Measurements from ENCODE around the gene MT1B. TPM values are rescaled to one million over a fixed set of nuclear protein-coding genes. Genes with fewer than 3 reads are reported as not detected.

The MT1B gene
- total and polyA plus RNA-seq, 9 of the 15 experiments (the other 6 are each of a cell fraction or from before 2014, with no cell fraction given): not detected

- no peaks in the 10 kb centered on the region for H4K20me1 ChIP-seq (replicated peaks; ENCODE audit: control insufficient read depth, insufficient read depth, low read length)
- no peak for TF ChIP-seq KAT7 (CRISPR knock-in tag; IDR thresholded peaks at IDR 0.05; ENCODE audit: borderline replicate concordance)
- TF ChIP-seq E2F6 (IDR thresholded peaks at IDR 0.05; ENCODE audit: borderline replicate concordance in 1 of 2, extremely low read depth in 1 of 2, insufficient read depth in 1 of 2, insufficient read length in 1 of 2, low read depth in 1 of 2, low read length in 1 of 2, poor library complexity in 1 of 2, severe bottlenecking in 1 of 2): no peak
- TF ChIP-seq TCF7 (IDR thresholded peaks at IDR 0.05; ENCODE audit: borderline replicate concordance): no peak
- TF ChIP-seq ZNF699 (CRISPR knock-in tag; IDR thresholded peaks at IDR 0.05; ENCODE audit: insufficient replicate concordance): no peak
- TF ChIP-seq E4F1 (CRISPR knock-in tag; IDR thresholded peaks at IDR 0.05; ENCODE audit: borderline replicate concordance): no peak
- TF ChIP-seq ZC3H8 (IDR thresholded peaks at IDR 0.05): no peak
- no peak for TF ChIP-seq ZNF707 (CRISPR knock-in tag; conservative IDR thresholded peaks at IDR 0.05)
- TF ChIP-seq DLX4 (CRISPR knock-in tag; IDR thresholded peaks at IDR 0.05): no peak
- no peak for TF ChIP-seq RCOR1 (IDR thresholded peaks at IDR 0.05; ENCODE audit: borderline replicate concordance in 1 of 2, low read depth in 2 of 2, low read length in 2 of 2)
- TF ChIP-seq GTF3C2 (IDR thresholded peaks at IDR 0.05; ENCODE audit: borderline replicate concordance, extremely low read depth, insufficient read length): no peak
- no peak for TF ChIP-seq HDGF (IDR thresholded peaks at IDR 0.05)
- TF ChIP-seq NONO (IDR thresholded peaks at IDR 0.05; ENCODE audit: low read depth in 2 of 2, low read length in 1 of 2): no peak
- no peak for TF ChIP-seq TEAD2 (tag; IDR thresholded peaks at IDR 0.05)
- no peak overlapping the region for H3K4me3 ChIP-seq
- ATAC-seq (no peak), FAIRE-seq (no peak), DNase-seq (ENCODE audit: extremely low read depth in 1 of 4, low spot score in 3 of 4) (no peak)
- peaks cover 0 to 7% of the 10 kb centered on the region in 2 experiments; a peak in 2 of 5 replicates for H3K4me1 ChIP-seq (replicated peaks in 1 of 2; ENCODE audit: control insufficient read depth in 2 of 2, insufficient read depth in 2 of 2, low read length in 2 of 2)
- no peak overlapping the region for H2AFZ ChIP-seq (ENCODE audit: low read depth, low read length)
- WGBS (ENCODE audit: insufficient coverage, low coverage, missing lambda C conversion rate): 0% methylated on average over 5 of the region's 7 CpGs
- ChIA-PET CTCF (ENCODE audit: low intra/inter-chr PET ratio) (no interaction called here), POLR2A (no interaction called here)
- H3K27ac ChIP-seq (ENCODE audit: extremely low read depth, low read depth, low read length): no peak overlapping the region
- BruUV-seq (replicated peaks): no TSS peak
- no peak overlapping the region for H3K4me2 ChIP-seq (ENCODE audit: insufficient read depth, low read length)
- no peaks in the 10 kb centered on the region for H3K9me1 ChIP-seq (ENCODE audit: control insufficient read depth, insufficient read depth, low read length)
- peaks cover 21 to 45% of the 10 kb centered on the region in 2 experiments; a peak in 4 of 5 replicates for H3K27me3 ChIP-seq (ENCODE audit: control insufficient read depth in 2 of 2, insufficient read depth in 2 of 2, low read length in 2 of 2)
- H3K79me2 ChIP-seq (ENCODE audit: control insufficient read depth, insufficient read depth, low read length): no peaks in the 10 kb centered on the region
- H3K36me3 ChIP-seq (ENCODE audit: control insufficient read depth, insufficient read depth, low read length): no peaks in the 10 kb centered on the region
- in situ Hi-C loops (cut with MboI): no loop called here
- no peaks in the 10 kb centered on the region for H3K9me3 ChIP-seq (replicated peaks; ENCODE audit: control insufficient read depth, insufficient read depth, low read depth, low read length)
- intact Hi-C loops (cut with micrococcal nuclease): no loop called here
- no peak overlapping the region for H3K9ac ChIP-seq (ENCODE audit: insufficient read depth in 1 of 2, low read depth in 2 of 2, low read length in 2 of 2)
Measured at GRCh38 chr16:56626685-56627084, 25.0 kb upstream of the MT1B start.
